ENCODE results near the gene AGPAT3.

AGPAT3 gene

GRCh38 chr21:43983390-43983789, 118.4 kb downstream of the AGPAT3 start:
- DNase-seq: no peak

GRCh38 chr21:43983860-43984420, 118.9 kb downstream of the AGPAT3 start:
- no peak for DNase-seq

GRCh38 chr21:43984905-43985689, 120.1 kb downstream of the AGPAT3 start:
- DNase-seq: no peak

- no peak for DNase-seq
Measured at GRCh38 chr21:43985690-43986251, 120.7 kb downstream of the AGPAT3 start.

- DNase-seq: no peak
Measured at GRCh38 chr21:43986544-43987451, 121.8 kb downstream of the AGPAT3 start.

- no peak for DNase-seq
Measured at GRCh38 chr21:43987509-43987908, 122.5 kb downstream of the AGPAT3 start.

GRCh38 chr21:43988016-43988415, 123.0 kb downstream of the AGPAT3 start:
- DNase-seq: no peak

GRCh38 chr21:43988506-43989230, 123.6 kb downstream of the AGPAT3 start:
- no peak for DNase-seq

GRCh38 chr21:43989401-43989800, 124.4 kb downstream of the AGPAT3 start:
- no peak for DNase-seq

- no peak for DNase-seq
Measured at GRCh38 chr21:43991447-43991991, 126.5 kb downstream of the AGPAT3 start.

GRCh38 chr21:43992121-43992520, 127.1 kb downstream of the AGPAT3 start:
- DNase-seq: no peak

GRCh38 chr21:43993420-43993934, 128.5 kb downstream of the AGPAT3 start:
- DNase-seq: no peak

GRCh38 chr21:43994085-43994484, 129.1 kb downstream of the AGPAT3 start:
- no peak for DNase-seq

GRCh38 chr21:43994646-43995045, 129.6 kb downstream of the AGPAT3 start:
- no peak for DNase-seq

GRCh38 chr21:43995521-43996105, 130.6 kb downstream of the AGPAT3 start:
- no peak for DNase-seq

GRCh38 chr21:43997766-43998742, 133.0 kb downstream of the AGPAT3 start:
- DNase-seq: no peak

- no peak for DNase-seq
Measured at GRCh38 chr21:44000360-44000759, 135.3 kb downstream of the AGPAT3 start.

- DNase-seq: no peak
Measured at GRCh38 chr21:44002511-44002910, 137.5 kb downstream of the AGPAT3 start.

- no peak for DNase-seq
Measured at GRCh38 chr21:44003307-44003966, 138.4 kb downstream of the AGPAT3 start.

- no peak for DNase-seq
Measured at GRCh38 chr21:44005071-44005470, 140.0 kb downstream of the AGPAT3 start.

Measured in SW 1271 (cell line).